Kidney capillary endothelial cell (primary cell): ENCODE results near the gene CSMD2.
"Not testable (repeated sequence)": the region's sequence is repeated elsewhere in the genome, so short reads cannot be mapped to it uniquely, and the experiment has no call there.

Experiments used
- DNase-seq: peaks from one replicate; pipeline ENCODE4 v3.0.0-alpha.2; 2018; ENCODE audit warnings: low spot score

Gene CSMD2

DNA sequence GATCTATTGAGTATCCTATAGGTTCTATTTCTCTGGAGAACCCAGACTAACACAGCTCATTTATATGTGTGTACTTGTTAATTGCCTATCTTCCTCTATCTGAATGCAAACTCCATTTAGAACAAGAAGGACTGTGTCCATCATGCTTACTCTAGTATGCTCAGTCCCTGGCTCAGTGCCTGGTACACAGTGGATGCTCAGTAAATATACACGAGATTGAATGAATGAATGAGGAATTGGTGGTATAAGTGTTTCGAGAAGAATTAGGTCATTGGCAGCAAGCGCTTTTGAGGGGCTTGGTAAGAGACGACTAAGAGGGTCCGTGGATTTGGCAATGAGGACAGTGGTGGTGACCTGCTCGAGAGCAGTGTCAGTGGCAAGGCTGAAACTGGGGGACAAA lies 112.5 kb downstream of the CSMD2 start:
- no peak for DNase-seq

GRCh38 chr1:34050709-34051485 lies 114.1 kb downstream of the CSMD2 start:
- DNase-seq = no peak

DNA sequence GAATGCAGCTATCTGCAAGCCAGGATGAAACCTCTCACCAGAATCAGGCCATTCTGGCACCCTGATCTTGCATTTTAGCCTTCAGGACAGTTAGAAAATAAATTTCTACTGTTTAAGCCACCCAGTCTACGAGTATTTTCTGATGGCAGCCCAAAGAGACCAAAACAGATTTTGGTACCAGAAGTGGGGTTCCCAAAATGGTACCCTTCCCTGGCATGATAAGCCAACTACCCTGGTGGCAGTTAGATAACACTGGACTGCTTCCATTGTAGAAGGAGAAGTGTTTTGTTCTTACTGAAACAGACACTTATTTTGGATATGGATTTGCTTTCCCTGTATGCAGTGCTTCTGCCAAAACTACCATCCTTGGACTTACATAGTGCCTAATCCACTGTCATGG lies 115.0 kb downstream of the CSMD2 start:
- DNase-seq = no peak

DNA sequence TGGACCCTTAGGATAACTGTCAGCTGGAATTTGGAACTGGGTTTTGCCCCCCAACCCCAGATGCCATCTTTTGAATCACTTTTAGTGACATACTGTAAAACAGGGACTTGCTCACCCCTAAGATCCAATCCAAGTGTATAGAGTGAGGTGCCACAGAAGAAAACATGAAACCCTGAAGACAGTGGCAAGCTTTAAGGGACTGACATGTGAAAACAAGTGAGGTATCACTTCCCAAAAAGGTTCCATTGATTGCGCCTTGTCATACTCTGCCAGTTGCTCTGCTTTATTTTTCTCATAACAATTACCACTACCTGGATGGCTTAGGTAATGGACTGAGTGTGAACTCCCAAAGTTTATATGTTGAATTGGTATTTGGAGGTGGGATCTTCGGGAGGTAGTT lies 115.6 kb downstream of the CSMD2 start:
- DNase-seq = no peak

DNA sequence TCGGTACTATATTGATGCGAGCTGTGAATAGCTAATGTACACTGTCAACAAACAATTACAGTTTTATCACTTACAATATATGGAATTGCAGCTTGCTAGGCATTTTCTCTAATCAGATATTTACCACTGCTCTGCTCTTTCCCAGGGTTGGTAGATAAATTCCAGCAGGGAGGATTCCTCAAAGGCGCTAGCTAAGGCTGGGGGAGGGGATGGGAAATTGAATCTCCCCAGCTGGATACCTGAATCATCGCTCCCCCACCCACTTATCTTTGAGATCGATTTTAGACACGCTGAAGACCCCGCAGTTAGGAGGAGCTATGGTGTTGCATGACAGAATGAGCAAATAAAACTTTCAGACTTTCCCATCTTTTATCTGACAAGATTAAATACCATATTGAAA lies 127.2 kb downstream of the CSMD2 start:
- no peak for DNase-seq

DNA sequence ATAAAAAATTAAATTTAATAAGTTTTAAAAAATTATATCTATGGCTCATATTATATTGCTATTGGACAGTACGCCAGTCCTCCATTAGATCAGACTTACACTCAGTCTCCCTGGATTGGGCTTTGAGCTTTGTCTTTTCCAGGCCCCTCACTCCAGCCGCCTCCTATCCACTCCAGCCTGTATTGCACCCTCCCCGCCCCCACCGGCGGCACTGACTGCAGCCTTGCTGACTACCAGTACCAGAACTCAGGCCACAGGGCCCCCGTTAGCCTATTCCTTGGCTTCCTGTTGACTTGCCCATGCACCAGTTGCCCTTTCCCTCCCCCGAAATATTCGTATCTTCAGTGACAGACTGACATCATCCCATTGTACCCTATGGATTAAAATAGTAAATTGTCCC lies 127.9 kb downstream of the CSMD2 start:
- DNase-seq = no peak

- DNase-seq = no peak
These were observed 131.0 kb downstream of the CSMD2 start for GRCh38 chr1:34034036-34034435.

- DNase-seq = no peak
These were observed 135.1 kb downstream of the CSMD2 start for GRCh38 chr1:34029954-34030353.

- DNase-seq = no peak
These were observed 135.5 kb downstream of the CSMD2 start for GRCh38 chr1:34029515-34029914.

DNA sequence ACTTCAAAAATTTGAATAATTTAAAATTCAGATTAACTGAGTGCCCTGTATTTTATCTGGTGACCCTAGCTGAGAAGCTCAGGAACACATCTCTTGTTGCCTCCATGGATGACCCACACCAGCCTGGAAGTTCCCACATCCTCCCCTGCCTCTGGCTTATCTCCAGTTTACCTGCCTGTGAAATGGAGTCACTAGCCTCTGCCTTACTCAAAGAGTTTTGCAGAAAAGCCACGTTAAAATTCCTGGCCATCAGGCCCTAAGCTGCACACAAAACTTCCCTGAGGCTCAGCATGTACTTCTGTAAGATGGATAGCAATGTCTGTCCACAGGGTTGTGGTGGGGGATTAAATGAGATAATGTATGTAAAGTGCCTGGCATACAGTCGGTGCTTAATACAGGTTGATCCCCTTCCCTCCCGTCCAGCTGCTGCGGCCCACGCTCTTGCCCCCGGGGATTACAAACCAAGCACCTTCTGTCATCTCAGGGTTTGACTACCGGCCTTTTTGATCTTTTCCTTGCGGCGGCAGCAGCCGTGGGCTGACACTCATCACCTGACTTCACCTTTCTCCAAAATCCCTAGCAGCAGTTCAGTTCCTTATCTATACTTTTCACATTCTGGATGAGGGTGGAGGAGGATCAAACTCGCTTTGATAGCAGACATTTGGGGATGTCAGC lies 136.5 kb downstream of the CSMD2 start:
- no peak for DNase-seq

DNA sequence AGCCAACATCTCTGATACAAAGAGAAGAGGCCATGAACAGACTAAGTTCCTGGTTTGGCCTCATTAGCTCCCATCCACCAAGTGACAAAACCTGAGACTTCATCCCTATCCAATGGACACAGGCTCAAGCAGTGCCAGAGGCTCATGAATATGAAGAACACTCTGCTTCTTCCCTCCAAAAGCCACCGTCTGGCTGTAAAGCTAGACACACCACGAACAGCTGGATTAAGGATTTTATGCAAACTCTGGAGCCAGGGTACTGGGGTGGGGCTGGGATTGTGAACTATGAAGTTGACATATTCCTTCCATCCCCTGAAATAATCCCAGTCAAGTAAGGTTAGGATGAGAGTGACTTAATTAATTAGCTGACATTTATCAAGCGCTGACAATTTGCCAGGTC lies 139.4 kb downstream of the CSMD2 start:
- DNase-seq = no peak

- no peak for DNase-seq
These were observed 140.5 kb downstream of the CSMD2 start for GRCh38 chr1:34024485-34024884.

DNA sequence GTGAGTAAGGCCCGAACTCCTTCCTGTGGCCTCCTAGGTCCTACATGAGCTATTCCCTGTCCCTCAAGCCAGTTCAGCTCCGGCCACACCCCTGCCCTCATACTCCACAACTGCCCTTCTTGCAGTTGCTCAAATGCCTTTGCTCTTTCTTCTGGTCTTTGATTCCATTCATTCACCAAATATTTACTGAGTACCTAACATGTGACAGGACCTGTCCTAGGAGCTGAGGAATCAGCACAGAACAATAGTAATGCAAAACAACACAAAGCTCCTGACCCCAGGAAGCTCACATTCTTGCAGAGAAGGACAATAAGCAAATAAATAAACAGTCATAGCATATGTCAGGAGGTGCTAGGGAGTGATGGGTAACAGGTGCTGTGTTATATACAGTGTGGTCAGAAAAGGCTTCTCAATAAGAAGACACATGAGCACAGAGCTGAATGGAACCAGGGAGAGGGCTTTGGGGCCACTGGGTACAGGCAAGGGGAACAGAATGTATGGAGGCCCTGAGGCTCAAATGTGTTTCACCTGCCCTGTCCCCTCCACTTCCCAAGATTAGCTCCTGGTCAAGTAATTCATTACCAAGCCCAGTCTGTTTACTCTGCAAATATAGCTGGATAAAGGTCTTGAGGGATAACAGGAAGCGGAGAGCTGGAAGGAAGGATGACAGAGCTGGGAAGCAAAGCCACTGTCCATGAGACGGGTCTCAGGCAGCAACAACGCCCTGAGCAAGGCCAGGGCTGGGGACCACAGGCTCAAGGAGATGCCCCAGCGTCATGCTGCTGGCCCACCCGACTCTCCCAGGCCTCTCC lies 145.1 kb downstream of the CSMD2 start:
- DNase-seq = no peak

GRCh38 chr1:34018285-34018684 lies 146.7 kb downstream of the CSMD2 start:
- DNase-seq = no peak

DNA sequence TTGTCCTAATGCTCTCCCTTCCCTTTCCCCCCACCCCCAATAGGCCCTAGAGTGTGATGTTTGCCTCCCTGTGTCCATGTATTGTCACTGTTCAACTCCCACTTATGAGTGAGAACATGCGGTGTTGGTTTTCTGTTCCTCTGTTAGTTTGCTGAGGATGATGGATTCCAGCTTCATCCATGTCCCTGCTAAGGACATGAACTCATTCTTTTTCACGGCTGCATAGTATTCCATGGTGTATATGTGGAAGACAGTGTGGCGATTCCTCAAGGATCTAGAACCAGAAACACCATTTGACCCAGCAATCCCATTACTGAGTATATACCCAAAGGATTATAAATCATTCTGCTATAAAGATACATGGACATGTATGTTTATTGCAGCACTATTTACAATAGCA lies 148.7 kb downstream of the CSMD2 start:
- DNase-seq = not testable (repeated sequence)

DNA sequence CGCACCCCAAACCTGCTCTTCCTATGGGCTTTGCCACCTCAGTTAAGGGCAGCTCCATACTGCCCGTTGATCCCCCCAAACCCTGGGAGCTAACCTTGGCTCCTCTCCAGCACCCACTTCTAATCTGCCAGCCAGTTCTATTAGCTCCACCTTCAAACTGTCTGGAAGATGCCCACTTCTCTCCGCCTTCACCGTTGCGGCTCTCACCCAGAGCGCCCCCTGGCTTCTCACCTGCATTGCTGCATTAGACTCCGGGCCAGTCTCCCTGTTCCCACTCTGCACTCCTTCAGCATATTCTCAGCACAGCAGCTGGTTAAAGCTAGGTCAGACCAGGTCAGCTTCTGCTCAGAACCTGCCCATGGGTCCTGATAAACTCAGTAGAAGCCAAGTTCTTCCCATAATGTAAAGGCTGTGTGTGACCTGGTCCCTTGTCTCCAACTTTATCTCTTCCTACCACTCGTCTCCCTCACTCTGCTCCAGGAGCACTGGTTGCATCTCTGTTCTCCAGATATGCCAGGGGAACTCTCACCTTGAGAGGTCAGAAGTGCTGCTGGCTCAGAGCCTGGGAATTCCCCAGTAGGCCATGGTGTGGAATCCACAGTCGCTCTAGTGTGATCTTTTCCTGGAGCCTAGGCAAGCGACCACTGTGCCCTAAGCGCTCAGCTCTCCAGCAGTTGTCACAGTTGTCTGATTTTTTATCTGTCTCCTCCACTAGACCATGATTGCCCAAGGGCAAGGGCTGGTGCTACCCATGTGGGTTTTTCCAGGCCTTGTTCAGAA lies 150.9 kb downstream of the CSMD2 start:
- DNase-seq = no peak

DNA sequence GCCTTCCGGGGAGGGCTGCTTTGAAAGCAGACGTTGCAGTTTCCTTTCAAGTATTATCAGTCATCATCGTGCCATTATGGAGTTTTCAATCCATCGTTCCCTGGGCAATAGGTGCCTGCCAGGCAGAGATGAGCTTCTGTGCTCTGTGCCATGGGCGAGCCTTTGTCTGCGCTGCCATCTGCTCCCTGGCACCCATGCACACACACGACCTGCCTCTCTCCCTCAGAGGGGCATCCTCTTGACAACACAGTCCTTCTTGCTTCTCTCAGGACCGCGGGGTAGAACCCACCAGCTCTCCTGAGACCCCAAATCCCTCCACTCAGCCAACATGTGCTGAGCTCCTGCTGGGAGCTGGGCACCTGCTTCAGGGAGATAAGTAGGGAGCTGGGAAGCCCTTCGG lies 151.9 kb downstream of the CSMD2 start:
- DNase-seq = no peak

DNA sequence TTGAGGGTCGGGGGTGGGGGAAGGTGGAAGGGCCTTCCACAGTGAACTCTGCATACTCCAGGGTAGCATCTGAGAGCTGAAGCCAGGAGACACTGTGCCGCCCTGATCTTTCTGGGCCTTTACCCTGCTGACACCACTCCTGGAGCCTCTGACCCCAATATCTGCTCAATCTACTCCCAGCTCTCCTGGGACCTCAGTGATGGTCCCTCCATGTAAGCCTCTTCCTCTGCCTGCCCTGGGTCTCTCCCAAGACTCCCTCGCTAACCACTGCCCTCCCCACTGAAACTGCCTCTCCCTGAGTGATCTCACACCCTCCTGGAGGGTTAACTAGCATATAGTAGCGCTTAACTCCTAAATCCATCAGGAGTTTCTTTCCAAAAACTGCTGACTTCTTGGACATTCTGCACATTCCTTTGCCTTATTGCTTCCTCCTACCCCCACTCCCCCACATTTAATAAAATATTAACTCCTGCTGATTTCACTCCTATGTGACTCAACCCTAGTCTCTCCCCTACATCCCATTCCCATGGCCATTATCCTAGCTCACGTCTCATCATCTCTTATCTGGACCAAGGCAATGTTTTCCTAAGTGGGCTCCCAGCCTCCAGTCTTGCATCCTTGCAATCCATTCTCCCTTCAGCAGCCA lies 155.6 kb downstream of the CSMD2 start:
- DNase-seq = no peak

DNA sequence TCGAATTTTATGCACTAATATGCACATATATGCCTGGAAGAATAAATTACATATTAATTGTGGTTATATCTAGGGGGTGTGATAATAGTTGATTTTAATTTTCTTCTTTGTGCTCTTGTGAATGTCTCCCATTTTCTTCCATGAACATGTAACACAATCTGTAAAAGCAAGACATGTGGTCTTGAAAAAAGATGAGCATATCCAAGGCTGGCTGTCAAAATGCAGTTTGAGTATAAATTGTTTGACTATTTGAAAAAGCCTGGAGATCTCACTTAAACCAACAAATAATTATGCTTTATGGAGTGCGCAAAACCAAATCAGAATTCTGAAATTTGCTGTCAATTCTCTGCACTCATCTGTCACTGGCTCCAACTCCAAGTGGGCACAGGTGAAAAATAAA lies 157.3 kb downstream of the CSMD2 start:
- DNase-seq = no peak

- DNase-seq = no peak
These were observed 159.7 kb downstream of the CSMD2 start for GRCh38 chr1:34005309-34005708.

- no peak for DNase-seq
These were observed 162.2 kb downstream of the CSMD2 start for GRCh38 chr1:34002810-34003209.
